ENCODE results near the gene RPS14.
"Not testable (repeated sequence)": the region's sequence is repeated elsewhere in the genome, so short reads cannot be mapped to it uniquely, and the experiment has no call there.

Gene RPS14

DNA sequence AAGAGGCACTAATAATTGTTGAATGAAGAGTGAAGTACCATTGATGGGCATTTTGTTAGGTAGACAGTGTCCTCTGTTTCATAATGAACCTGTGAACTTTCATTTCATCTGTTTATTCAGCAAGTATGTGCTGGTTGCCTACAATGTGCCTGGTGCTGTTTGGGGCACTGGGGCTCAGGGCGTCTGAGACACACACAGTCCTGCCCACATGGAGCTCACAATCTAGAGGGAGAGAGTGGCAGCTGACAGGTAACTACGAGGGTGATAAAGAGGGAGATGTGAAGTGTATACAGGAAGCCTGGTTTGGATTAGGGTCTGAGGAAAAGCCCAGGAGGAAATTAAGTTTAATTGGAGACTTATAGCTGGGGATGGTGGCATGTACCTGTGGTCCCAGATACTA lies 29.9 kb upstream of the RPS14 start:
- no peak for DNase-seq

- DNase-seq: not testable (repeated sequence)
Measured at GRCh38 chr5:150476568-150476967, 27.0 kb upstream of the RPS14 start.

DNA sequence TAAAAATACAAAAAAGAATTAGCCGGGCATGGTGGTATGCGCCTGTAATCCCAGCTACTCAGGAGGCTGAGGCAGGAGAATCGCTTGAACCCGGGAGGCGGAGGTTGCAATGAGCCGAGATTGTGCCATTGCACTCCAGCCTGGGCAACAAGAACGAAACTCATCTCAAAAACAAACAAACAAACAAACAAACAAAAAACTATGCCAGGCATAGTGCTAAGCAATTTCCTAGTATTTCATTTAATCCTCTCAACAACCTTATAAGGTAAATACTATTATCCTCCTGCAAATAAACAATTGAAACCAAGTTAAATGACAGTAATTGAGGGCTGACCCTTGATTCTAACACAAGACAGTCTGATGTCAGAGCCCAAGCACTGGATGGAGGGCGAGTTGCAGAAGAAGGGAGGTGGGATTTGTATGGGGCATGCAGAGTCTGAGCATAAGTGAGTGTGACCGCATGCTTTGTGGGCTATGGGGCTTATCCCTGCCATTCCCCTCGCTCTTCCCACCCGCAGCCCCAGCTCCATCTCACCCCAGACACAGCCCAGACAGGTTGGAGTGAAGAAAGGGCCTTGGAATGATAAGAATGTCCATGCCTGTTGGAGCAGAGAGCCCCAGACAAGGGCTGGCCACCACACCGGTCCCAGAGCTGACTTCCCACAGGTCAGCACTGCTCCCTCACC lies 24.3 kb upstream of the RPS14 start:
- DNase-seq: no peak

- DNase-seq: no peak
Measured at GRCh38 chr5:150469718-150470469, 20.4 kb upstream of the RPS14 start.

DNA sequence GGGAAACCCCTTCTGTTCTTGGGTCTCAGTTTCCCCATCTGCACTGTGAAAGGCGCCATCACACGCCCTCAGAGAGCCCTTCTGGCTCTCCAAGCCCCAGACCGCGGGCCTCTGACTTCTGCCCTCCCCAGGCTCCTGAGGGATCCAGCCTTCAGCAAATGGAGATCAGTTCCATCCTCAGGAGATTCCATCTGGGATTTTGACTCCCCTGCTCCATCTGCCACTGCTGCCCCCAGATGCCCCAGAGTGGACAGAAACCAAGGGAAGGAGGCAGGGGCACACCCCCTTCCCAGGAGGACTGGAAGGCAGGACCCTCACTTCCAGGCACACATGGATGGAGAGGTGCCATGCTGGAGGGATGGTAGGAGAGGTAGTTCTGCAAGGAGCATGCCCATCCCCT lies 18.7 kb upstream of the RPS14 start:
- no peak for DNase-seq

- no peak for DNase-seq
Measured at GRCh38 chr5:150465927-150466326, 16.4 kb upstream of the RPS14 start.

DNA sequence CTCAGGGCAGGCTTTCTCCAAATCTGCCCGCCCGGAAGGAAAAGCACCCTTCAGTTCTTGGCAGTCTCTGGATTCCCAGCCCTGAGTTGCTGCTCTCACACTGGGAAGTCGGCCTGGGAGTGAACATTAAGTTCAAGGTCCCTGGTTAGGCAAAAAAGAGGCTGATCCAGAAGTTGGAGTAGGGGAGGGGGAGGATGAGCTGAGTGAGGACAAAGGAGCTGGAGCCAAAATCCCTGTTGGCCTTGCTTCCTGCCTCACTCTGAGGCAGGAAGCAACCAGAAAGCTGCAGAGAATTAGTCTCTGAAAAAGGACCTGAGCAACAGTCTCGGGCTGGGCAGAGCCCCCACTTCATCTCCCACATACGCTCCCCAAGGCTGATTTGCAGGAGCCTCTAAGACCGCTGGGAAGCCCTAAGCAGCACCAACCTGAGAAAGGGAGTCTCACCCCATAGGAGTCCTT lies 15.0 kb upstream of the RPS14 start:
- DNase-seq: no peak

GRCh38 chr5:150461231-150461630 lies 11.7 kb upstream of the RPS14 start:
- DNase-seq: no peak

DNA sequence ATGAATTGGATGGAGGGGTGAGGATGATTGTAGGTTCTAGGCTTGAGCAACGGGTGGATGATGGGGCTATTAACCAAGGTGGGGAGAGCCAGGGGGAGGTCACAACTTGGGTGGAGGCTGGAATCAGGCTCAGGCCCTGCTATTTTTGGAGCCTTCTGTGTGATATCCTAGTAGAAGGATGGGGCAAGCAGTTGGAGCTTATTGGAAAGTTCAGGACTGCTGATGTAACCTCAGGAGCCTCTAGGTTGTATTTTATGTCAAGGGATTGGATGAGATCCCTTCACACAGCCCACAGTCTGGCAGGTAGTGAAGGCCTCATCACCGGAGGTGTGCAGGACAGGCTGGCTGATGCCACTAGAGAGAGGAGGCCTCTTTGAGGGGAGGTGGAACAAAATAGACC lies 11.2 kb upstream of the RPS14 start:
- DNase-seq: no peak

DNA sequence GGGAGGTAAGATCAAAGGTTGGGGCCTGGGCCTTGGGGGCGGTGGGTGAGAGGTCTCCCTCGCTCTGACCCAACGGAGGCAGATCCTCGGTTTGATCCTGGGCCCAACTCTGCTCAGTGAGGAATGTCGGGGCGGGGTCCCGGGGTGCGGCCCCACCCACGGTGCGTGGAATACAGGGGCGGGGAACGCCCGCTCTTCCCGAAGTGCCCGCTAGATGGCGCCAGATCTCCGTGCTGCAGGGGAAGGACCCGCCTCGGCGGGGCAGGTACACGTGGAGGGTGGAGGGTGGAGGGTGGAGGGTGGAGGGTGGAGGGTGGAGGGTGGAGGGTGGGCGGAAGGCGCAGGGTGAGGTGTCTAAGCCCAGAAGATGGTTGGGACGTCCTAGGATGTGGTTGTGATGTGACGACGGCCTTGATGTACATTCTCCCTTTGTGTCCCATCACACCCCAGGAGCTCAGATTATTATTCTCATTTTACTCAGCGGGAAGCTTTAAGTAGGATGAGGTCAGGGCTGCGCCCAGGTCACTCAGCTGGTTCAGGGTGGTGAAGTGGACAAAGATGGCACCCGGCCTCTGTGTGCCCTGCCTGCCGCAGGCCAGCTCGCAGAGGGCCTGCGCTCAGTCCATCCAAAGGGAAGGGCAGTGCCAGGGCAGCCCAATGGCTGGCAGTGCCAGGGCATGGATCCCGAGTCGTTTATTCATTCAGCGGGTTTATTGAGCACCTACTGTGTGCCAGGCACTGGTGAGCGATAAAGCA lies 9.4 kb upstream of the RPS14 start:
- peak; percentile 64 for DNase-seq

- DNase-seq: no peak
Measured at GRCh38 chr5:150457562-150458240, 8.2 kb upstream of the RPS14 start.

DNA sequence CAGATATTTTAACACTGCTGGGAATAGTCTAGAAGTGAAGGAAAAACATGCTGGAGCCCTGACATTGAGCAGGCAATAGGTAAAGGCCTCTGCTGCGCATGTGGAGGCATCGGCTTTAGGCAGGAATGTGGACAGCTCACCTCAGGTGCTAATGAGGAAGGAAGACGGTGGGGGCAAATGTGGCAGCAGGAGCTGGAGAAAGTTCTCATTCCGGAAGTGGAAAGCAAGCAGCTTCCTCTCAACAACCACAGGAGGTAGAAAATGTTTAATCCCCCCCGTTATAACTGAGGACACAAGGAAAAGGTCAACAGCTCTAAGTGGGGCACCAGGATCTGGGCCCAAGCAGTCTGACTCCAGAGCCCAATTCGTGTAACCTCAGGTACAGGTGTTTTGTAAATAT lies 7.6 kb upstream of the RPS14 start:
- DNase-seq: no peak

DNA sequence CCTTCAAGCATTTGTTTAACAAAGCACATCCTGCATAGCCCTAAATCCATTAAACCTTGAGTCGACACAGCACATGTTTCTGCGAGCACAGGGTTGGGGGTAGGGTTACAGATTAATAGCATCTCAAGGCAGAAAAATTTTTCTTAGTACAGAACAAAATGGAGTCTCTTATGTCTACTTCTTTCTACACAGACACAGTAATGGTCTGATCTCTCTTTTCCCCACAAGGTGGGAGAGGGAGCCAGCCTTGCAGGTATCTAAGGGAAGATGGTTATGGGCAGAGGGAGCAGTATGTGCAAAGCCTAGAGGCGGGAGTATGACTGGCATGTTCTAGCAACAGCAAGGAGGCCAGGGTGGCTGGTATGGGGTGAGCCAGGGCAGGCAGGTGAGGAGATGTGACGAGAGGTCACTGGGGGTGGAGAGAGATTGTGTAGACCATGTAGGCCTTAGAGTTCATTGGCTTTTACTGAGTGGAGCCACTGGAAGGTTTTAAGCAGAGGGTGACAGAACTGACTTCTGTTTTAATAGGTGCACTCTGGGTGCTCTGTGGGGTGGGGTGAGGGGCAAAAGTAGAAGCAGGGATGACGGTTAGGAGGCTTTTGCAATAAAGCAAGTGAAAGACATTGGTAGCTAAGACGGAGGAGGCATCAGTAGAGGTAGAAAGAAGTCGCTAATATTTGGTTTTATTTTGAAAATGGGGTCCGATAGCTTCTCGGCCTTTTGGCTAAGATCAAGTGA lies 5.1 kb upstream of the RPS14 start:
- DNase-seq: no peak

DNA sequence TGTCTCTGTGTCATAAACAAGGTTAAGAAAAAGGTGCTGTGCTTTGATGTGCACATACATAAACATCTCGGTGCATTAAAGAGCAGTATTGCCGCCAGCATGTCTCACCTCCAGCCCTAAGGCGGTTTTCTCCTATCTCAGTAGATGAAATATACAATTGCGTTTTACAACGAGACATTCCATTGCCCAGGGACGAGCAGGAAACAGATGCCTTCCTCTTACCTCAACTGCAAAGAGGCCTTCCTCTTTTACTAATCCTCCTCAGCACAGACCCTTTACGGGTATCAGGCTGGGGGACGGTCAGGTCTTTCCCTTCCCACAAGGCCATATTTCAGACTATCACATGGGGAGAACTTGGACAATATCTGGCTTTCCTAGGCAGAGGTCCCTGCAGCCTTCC lies 4.5 kb upstream of the RPS14 start:
- not testable (repeated sequence) for DNase-seq

GRCh38 chr5:150452914-150453313 lies 3.4 kb upstream of the RPS14 start:
- DNase-seq: no peak

- no peak for DNase-seq
Measured at GRCh38 chr5:150451594-150451993, 2.1 kb upstream of the RPS14 start.

- DNase-seq: no peak
Measured at GRCh38 chr5:150448952-150449516, 505 bp downstream of the RPS14 start.

GRCh38 chr5:150448334-150448733 lies 1.2 kb downstream of the RPS14 start:
- DNase-seq: no peak

DNA sequence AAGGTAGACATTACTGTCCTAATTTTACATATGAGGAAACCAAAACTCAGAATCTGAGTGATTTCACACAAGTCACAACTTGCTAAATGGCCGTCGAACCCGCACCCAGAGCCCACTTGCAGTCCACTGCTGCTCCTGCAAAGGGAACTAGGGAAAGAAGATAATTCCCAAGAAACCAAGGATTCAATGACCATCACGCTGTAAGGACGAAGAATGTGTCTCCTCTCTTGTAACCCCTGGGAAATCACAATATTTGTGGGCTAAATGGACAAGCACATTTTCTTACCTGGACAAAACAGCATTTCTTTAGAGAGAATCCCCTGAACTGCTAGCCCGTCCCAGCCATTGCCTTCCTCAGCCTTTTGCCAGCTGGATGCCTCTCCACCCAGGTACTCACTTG lies 2.4 kb downstream of the RPS14 start:
- DNase-seq: no peak

GRCh38 chr5:150446583-150446982 lies 3.0 kb downstream of the RPS14 start:
- no peak for DNase-seq

DNA sequence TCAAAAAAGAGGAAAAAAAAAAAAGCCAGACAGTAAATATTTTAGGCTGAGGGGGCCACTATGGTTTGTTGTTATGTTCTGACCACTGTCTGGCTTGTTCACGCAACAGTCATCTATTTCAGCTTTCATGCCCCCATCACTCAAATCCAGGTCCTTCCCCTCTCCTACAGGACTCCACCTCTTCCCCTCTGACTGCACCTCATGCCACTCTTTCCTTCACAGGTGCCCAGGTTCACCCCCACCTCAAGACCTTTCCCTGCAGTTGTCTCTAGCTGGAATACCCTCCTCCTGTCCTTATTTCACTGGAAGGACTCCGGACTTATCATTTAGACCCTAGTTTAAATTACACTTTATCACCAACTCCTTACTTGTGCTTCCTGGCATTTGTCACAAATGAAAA lies 3.5 kb downstream of the RPS14 start:
- no peak for DNase-seq

DNA sequence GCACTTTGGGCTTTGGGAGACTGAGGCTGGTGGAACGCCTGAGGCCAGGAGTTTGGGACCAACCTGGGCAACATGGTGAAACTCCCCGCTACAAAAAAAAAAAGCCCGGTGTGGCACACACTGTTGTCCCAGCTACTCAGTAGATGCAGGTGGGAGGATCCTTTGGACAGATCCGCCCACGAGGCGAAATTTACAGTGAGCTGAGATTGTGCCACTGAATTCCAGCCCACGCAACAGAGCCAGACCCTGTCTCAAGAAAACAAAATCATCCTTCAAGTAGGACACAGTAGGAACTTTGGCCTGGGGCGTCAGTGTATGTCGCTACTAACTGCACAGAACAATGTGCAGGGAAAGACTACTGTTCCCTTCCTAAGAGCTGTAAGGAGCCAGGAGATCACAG lies 4.8 kb downstream of the RPS14 start:
- no peak for DNase-seq

Measured in activated gamma-delta T cell (primary cell).